Sciatic nerve (tissue), 2 donors: ENCODE measurements around the gene NUF2. TPM values are rescaled to one million over a fixed set of nuclear protein-coding genes. Genes with fewer than 3 reads are reported as not detected.
"Not testable (repeated sequence)": the region's sequence is repeated elsewhere in the genome, so short reads cannot be mapped to it uniquely, and the experiment has no call there.

Experiments used
- ATAC-seq: fragments of 200-7000 bp; cut with Tn5 transposase; one replicate; pipeline ENCODE4 v1.9.1; 2020; ENCODE audit warnings: mild to moderate bottlenecking, moderate library complexity
- DNase-seq: peaks from one replicate; pipeline ENCODE4 v3.0.0-alpha.2; 2020; ENCODE audit warnings: low spot score
- intact Hi-C: fragments of 100-400 bp; cut with DNase I; formaldehyde crosslinking; loops from one replicate; pipeline ENCODE4 v1.14.2; 2022
- total RNA-seq: library from RNA; stranded (reverse); fragmentation: NEBNext Ultra II Directional; extraction: Animal tissue kit (Norgen Biotek cat#: 25700); gene quantifications from one replicate; pipeline ENCODE4 v1.2.1, GENCODE V29; 2021
- donor health status: DM: no; HTN: no; CAD: no.
- donor health status: DM: no; HTN: no; CAD: no.

The NUF2 gene
- total RNA-seq = 0.49 TPM

- intact Hi-C loops = no loop called here
- peak; percentile 98 for DNase-seq
- ATAC-seq = peak; percentile 100
These were observed at the start of gene NUF2 for GRCh38 chr1:163321311-163322305. Gene NUF2, plus strand, starts transcription at chr1:163321954. Its CDS starts 4,098 bp downstream, at chr1:163326052.

- ATAC-seq (no peak), DNase-seq (no peak)
- intact Hi-C loops = no loop called here
These were observed 47.9 kb upstream of the NUF2 start for GRCh38 chr1:163273766-163274441.

- DNase-seq = no peak
- intact Hi-C loops = no loop called here
- ATAC-seq = no peak
These were observed 46.5 kb upstream of the NUF2 start for GRCh38 chr1:163275222-163275621.

GRCh38 chr1:163278602-163279001 is 43.2 kb upstream of the NUF2 start:
- intact Hi-C loops = no loop called here
- ATAC-seq = no peak

GRCh38 chr1:163284867-163285266 is 36.9 kb upstream of the NUF2 start:
- DNase-seq, intact Hi-C loops, ATAC-seq: not testable (repeated sequence)

More at GRCh38 chr1:163278602-163279001, 43.2 kb upstream of the NUF2 start:
- no peak for DNase-seq

GRCh38 chr1:163290025-163290640 is 31.6 kb upstream of the NUF2 start:
- peak; percentile 71 for ATAC-seq
- no peak for DNase-seq
- intact Hi-C loops = no loop called here

GRCh38 chr1:163291461-163291860 is 30.3 kb upstream of the NUF2 start:
- DNase-seq (no peak), ATAC-seq (no peak)
- intact Hi-C loops = no loop called here

- DNase-seq, intact Hi-C loops, ATAC-seq: not testable (repeated sequence)
These were observed 29.6 kb upstream of the NUF2 start for GRCh38 chr1:163292153-163292552.

- intact Hi-C loops, DNase-seq, ATAC-seq: not testable (repeated sequence)
These were observed 28.3 kb upstream of the NUF2 start for GRCh38 chr1:163293497-163293896.

GRCh38 chr1:163295949-163296348 is 25.8 kb upstream of the NUF2 start:
- DNase-seq = no peak
- intact Hi-C loops = no loop called here
- ATAC-seq = no peak

GRCh38 chr1:163296504-163297263 is 25.1 kb upstream of the NUF2 start:
- DNase-seq (no peak), ATAC-seq (no peak)
- intact Hi-C loops = no loop called here

GRCh38 chr1:163298365-163298764 is 23.4 kb upstream of the NUF2 start:
- no peak for DNase-seq
- intact Hi-C loops = no loop called here
- no peak for ATAC-seq

GRCh38 chr1:163300568-163300967 is 21.2 kb upstream of the NUF2 start:
- ATAC-seq (no peak), DNase-seq (no peak)
- intact Hi-C loops = no loop called here

GRCh38 chr1:163303561-163303960 is 18.2 kb upstream of the NUF2 start:
- no peak for DNase-seq
- intact Hi-C loops = no loop called here
- no peak for ATAC-seq

GRCh38 chr1:163305441-163305840 is 16.3 kb upstream of the NUF2 start:
- intact Hi-C loops = no loop called here
- DNase-seq = no peak
- no peak for ATAC-seq

GRCh38 chr1:163307479-163308171 is 14.1 kb upstream of the NUF2 start:
- no peak for DNase-seq
- no peak for ATAC-seq
- intact Hi-C loops = no loop called here

- no peak for ATAC-seq
- intact Hi-C loops = no loop called here
- DNase-seq = no peak
These were observed 12.9 kb upstream of the NUF2 start for GRCh38 chr1:163308811-163309210.

GRCh38 chr1:163315773-163316374 is 5.9 kb upstream of the NUF2 start:
- ATAC-seq (no peak), DNase-seq (peak; percentile 61)
- intact Hi-C loops = loop anchor here (10.0 kb wide), 1 partner anchor 431 kb away; no protein-coding TSS in a partner anchor
